SK-N-SH (cell line): Measurements from ENCODE around the gene DPYSL5. TPM values are rescaled to one million over a fixed set of nuclear protein-coding genes. Genes with fewer than 3 reads are reported as not detected.

Source experiments
- CTCF ChIA-PET: fragments of 300-600, 350-600 bp; formaldehyde crosslinking; extraction: SDS; loops from one replicate; lab custom pipeline; 2021; lab: Yijun Ruan, JAX
- POLR2A ChIA-PET: fragments of 350-600 bp; sonication (Branson Sonifier 250); formaldehyde crosslinking; extraction: SDS; loops from one replicate; lab custom pipeline; 2020; ENCODE audit warnings: antibody characterized with exemption, inconsistent platforms; lab: Yijun Ruan, JAX
- DNase-seq: peaks from one replicate; pipeline ENCODE4 v3.0.0; 2012
- H2AFZ ChIP-seq: fragments of 200-600 bp; sonication (generic); 2 replicates; pipeline ENCODE4 v1.8.1; 2016; ENCODE audit warnings: antibody characterized with exemption, mild to moderate bottlenecking, low read depth
- H3F3A ChIP-seq: fragments of 200-600 bp; sonication (generic); replicated peaks from 2 replicates; pipeline ENCODE3; 2016; ENCODE audit warnings: antibody characterized with exemption, mild to moderate bottlenecking; ENCODE audit not compliant: insufficient read depth
- H3K27ac ChIP-seq, 2 experiments: fragments of 200-500 bp in 1 of 2; fragments of 200-600 bp in 1 of 2; sonication (Bioruptor generic) in 1 of 2; sonication (generic), shearing (Covaris generic) in 1 of 2; 2 replicates each; pipeline versions ENCODE4 v1.5.1 to v1.6.1; 2014 to 2016; ENCODE audit warnings: low read depth in 2 of 2, inconsistent platforms in 1 of 2, low read length in 1 of 2, mild to moderate bottlenecking in 1 of 2, mixed read lengths in 1 of 2
- H3K27me3 ChIP-seq: fragments of 200-600 bp; sonication (generic), shearing (Covaris generic); 2 replicates; pipeline ENCODE4 v1.6.1; 2016; ENCODE audit warnings: mixed run types; ENCODE audit not compliant: insufficient read depth
- H3K36me3 ChIP-seq, 2 experiments: fragments of 200-500 bp in 1 of 2; fragments of 200-600 bp in 1 of 2; sonication (Bioruptor generic) in 1 of 2; sonication (generic) in 1 of 2; replicated peaks in 1 of 2; 2 replicates each; pipeline versions ENCODE3 to v1.5.1; 2014 to 2016; ENCODE audit warnings: low read length in 1 of 2, mild to moderate bottlenecking in 1 of 2; ENCODE audit not compliant: insufficient read depth in 2 of 2, control insufficient read depth in 1 of 2
- H3K4me1 ChIP-seq, 2 experiments: fragments of 200-500 bp in 1 of 2; fragments of 200-600 bp in 1 of 2; sonication (Bioruptor generic) in 1 of 2; sonication (generic), shearing (Covaris generic) in 1 of 2; 2 replicates each; pipeline versions ENCODE4 v1.5.1 to v1.6.1; 2014 to 2016; ENCODE audit warnings: low read depth in 1 of 2, low read length in 1 of 2, mixed run types in 1 of 2; ENCODE audit not compliant: insufficient read depth in 2 of 2, control insufficient read depth in 1 of 2
- H3K4me2 ChIP-seq: fragments of 200-600 bp; sonication (generic), shearing (Covaris generic); 2 replicates; pipeline ENCODE4 v1.6.1; 2017; ENCODE audit warnings: mixed run types
- H3K4me3 ChIP-seq, 2 experiments: fragments of 200-500 bp in 1 of 2; fragments of 200-600 bp in 1 of 2; sonication (Bioruptor generic) in 1 of 2; sonication (generic), shearing (Covaris generic) in 1 of 2; 2 replicates each; pipeline versions ENCODE4 v1.5.1 to v1.8.1; 2014 to 2016; ENCODE audit warnings: low read depth in 2 of 2, inconsistent platforms in 1 of 2, low read length in 1 of 2, mild to moderate bottlenecking in 1 of 2, mixed read lengths in 1 of 2, moderate library complexity in 1 of 2
- H3K79me2 ChIP-seq: fragments of 200-600 bp; sonication (generic); 2 replicates; pipeline ENCODE4 v1.8.1; 2017; ENCODE audit warnings: mild to moderate bottlenecking; ENCODE audit not compliant: insufficient read depth
- H3K9ac ChIP-seq: fragments of 200-600 bp; sonication (generic); 2 replicates; pipeline ENCODE4 v1.6.1; 2017; ENCODE audit warnings: mixed run types
- H3K9me2 ChIP-seq: fragments of 200-600 bp; sonication (generic); 2 replicates; pipeline ENCODE4 v1.6.1; 2017; ENCODE audit warnings: mixed run types
- H3K9me3 ChIP-seq: fragments of 200-600 bp; sonication (generic); 2 replicates; pipeline ENCODE4 v1.6.1; 2017; ENCODE audit warnings: mixed run types, mild to moderate bottlenecking, moderate library complexity
- H4K20me1 ChIP-seq: fragments of 200-600 bp; sonication (generic); 2 replicates; pipeline ENCODE4 v1.6.1; 2017; ENCODE audit warnings: mild to moderate bottlenecking, mixed run types; ENCODE audit not compliant: insufficient read depth
- EP300 ChIP-seq, 2 experiments: IDR thresholded peaks; 2 replicates each; pipeline versions ENCODE4 v1.4.0 to v1.6.1; 2012; ENCODE audit warnings: borderline replicate concordance in 1 of 2, low read depth in 1 of 2, low read length in 1 of 2
- FOSL2 ChIP-seq: IDR thresholded peaks from 2 replicates; pipeline ENCODE4 v1.4.0; 2012; ENCODE audit warnings: low read depth, mild to moderate bottlenecking, moderate library complexity, borderline replicate concordance
- FOXJ3 ChIP-seq: sonication (generic); formaldehyde crosslinking; IDR thresholded peaks from 2 replicates; pipeline ENCODE4 v1.5.1; 2020; ENCODE audit warnings: mild to moderate bottlenecking, missing genetic modification reagents
- JUND ChIP-seq: IDR thresholded peaks from 2 replicates; pipeline ENCODE4 v1.4.0; 2012
- MEF2A ChIP-seq: IDR thresholded peaks from 2 replicates; pipeline ENCODE4 v1.4.0; 2012; ENCODE audit warnings: low read depth, borderline replicate concordance
- PBX3 ChIP-seq: IDR thresholded peaks from 2 replicates; pipeline ENCODE4; 2012
- RAD21 ChIP-seq: IDR thresholded peaks from 2 replicates; pipeline ENCODE4 v1.6.1; 2012; ENCODE audit warnings: mild to moderate bottlenecking, low read length
- RFX5 ChIP-seq: IDR thresholded peaks from 2 replicates; pipeline ENCODE4 v1.6.1; 2012; ENCODE audit warnings: mild to moderate bottlenecking, improper control_type of control experiment, low read length
- RXRA ChIP-seq: IDR thresholded peaks from 2 replicates; pipeline ENCODE4 v1.4.0; 2012; ENCODE audit warnings: low read depth, mild to moderate bottlenecking, borderline replicate concordance
- SMC3 ChIP-seq: IDR thresholded peaks from 2 replicates; pipeline ENCODE4 v1.6.1; 2012; ENCODE audit warnings: low read depth, low read length, improper control_type of control experiment
- TAF1 ChIP-seq: IDR thresholded peaks from 2 replicates; pipeline ENCODE4 v1.6.1; 2012; ENCODE audit warnings: low read depth, mild to moderate bottlenecking, low read length, moderate library complexity, borderline replicate concordance
- USF1 ChIP-seq: IDR thresholded peaks from 2 replicates; pipeline ENCODE4 v1.4.0; 2012; ENCODE audit warnings: low read depth, borderline replicate concordance
- YY1 ChIP-seq: IDR thresholded peaks from 2 replicates; pipeline ENCODE4 v1.4.0; 2012; ENCODE audit warnings: low read depth, mild to moderate bottlenecking
- WGBS: methylation state at CpG from one replicate; pipeline ENCODE4 v1.1.6; 2017; ENCODE audit warnings: low lambda C conversion rate; 5-methylcytosine and 5-hydroxymethylcytosine counted together
- polyA plus RNA-seq, 3 experiments: library from polyadenylated mRNA; depleted of rRNA; stranded (reverse); fragments of >200 nt; gene quantifications; 2 replicates each; pipeline ENCODE4 v1.2.3, GENCODE V29; 2012
- TF ChIP-seq, protein P1 (sequence below): IDR thresholded peaks from 2 replicates; pipeline ENCODE4 v1.6.1; 2012; ENCODE audit warnings: mild to moderate bottlenecking, low read depth, low read length, moderate library complexity

Gene DPYSL5
- polyA plus RNA-seq, 1 of the 3 experiments (the other 2 are of a cell fraction) = 0.79 TPM

DNA sequence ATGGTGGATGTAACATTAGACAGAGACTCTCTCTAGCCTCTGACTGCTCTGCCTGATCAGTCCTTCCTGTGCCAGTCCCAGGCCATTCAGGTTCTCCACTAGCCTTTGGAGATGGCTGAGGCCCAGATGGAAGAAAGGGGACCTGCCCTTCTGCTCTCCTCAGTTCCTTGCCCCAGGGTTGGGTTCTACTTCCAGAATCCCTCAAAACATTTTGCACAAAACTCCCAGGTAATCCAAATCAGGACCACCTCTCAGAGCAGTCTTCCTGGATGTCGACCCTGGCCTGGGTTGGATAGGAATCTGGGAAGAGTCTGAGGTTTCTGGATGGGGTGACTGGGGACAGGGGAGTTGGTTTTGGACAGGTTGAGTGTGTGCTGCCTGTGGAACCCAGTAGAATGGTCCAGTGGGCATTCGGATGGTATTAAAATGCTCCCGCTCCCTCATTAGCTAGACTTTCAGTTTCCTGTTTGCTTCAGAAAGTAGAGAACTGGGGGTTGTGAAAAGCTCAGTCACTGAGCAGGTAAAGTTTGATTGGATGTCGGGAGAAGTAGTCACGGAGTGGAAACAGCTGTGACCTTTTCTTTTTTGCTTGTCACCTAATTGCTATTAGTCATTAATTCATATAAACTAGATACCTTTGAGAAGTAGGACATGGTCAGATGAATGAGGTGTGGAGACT lies 37.9 kb downstream of the DPYSL5 start:
- H4K20me1 ChIP-seq = no peaks in the 10 kb centered on the region
- no peak overlapping the region for H3K4me2 ChIP-seq
- H3K4me3 ChIP-seq = no peak overlapping the region
- H3K9ac ChIP-seq = no peak overlapping the region
- 59% methylated on average over 5 of the region's 5 CpGs for WGBS
- ChIA-PET POLR2A (no interaction called here), CTCF (interaction anchor here (1.0 to 2.3 kb wide), 3 partner anchors 13 to 40 kb away, joined by 3 to 9 read pairs (median 4); no protein-coding TSS in a partner anchor)
- H3F3A ChIP-seq = no peaks in the 10 kb centered on the region
- no peaks in the 10 kb centered on the region for H3K9me2 ChIP-seq
- no peak overlapping the region for H3K27ac ChIP-seq
- peaks cover 0 to 3% of the 10 kb centered on the region in 2 experiments; a peak in 1 of 4 replicates for H3K4me1 ChIP-seq
- no peak for DNase-seq
- H3K27me3 ChIP-seq = peaks cover 54% of the 10 kb centered on the region
- H3K9me3 ChIP-seq = no peaks in the 10 kb centered on the region
- TF ChIP-seq PBX3 (no peak), TAF1 (no peak), RAD21 (no peak), FOSL2 (no peak), YY1 (no peak), FOXJ3 (CRISPR knock-in tag) (no peak), RXRA (no peak), EP300 (IDR thresholded peaks at IDR 0.05; ENCODE audit: borderline replicate concordance in 1 of 2, low read depth in 1 of 2, low read length in 1 of 2) (no peak), JUND (no peak), RFX5 (no peak), USF1 (no peak), MEF2A (no peak), SMC3 (no peak)
- TF ChIP-seq, protein P1, sequence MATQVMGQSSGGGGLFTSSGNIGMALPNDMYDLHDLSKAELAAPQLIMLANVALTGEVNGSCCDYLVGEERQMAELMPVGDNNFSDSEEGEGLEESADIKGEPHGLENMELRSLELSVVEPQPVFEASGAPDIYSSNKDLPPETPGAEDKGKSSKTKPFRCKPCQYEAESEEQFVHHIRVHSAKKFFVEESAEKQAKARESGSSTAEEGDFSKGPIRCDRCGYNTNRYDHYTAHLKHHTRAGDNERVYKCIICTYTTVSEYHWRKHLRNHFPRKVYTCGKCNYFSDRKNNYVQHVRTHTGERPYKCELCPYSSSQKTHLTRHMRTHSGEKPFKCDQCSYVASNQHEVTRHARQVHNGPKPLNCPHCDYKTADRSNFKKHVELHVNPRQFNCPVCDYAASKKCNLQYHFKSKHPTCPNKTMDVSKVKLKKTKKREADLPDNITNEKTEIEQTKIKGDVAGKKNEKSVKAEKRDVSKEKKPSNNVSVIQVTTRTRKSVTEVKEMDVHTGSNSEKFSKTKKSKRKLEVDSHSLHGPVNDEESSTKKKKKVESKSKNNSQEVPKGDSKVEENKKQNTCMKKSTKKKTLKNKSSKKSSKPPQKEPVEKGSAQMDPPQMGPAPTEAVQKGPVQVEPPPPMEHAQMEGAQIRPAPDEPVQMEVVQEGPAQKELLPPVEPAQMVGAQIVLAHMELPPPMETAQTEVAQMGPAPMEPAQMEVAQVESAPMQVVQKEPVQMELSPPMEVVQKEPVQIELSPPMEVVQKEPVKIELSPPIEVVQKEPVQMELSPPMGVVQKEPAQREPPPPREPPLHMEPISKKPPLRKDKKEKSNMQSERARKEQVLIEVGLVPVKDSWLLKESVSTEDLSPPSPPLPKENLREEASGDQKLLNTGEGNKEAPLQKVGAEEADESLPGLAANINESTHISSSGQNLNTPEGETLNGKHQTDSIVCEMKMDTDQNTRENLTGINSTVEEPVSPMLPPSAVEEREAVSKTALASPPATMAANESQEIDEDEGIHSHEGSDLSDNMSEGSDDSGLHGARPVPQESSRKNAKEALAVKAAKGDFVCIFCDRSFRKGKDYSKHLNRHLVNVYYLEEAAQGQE = no peak
- no peaks in the 10 kb centered on the region for H3K79me2 ChIP-seq
- no peak overlapping the region for H2AFZ ChIP-seq
- no peaks in the 10 kb centered on the region for H3K36me3 ChIP-seq
